Right lobe of liver (tissue), 4 donors: Measurements from ENCODE around the gene CERT1.

Source experiments
- CTCF ChIP-seq, 4 donors: fragments of 200-600 bp in 3 of 4; fragments of 450-650 bp in 1 of 4; IDR thresholded peaks; one replicate each; pipeline versions ENCODE4 v1.5.1 to v1.8.0; 2016 to 2022; ENCODE audit warnings: antibody characterized with exemption in 4 of 4, mild to moderate bottlenecking in 2 of 4
- POLR2A ChIP-seq: fragments of 450-650 bp; IDR thresholded peaks from one replicate; pipeline ENCODE4 v1.6.1; 2017; ENCODE audit warnings: antibody characterized with exemption, mild to moderate bottlenecking
- donor health status: DM: no; HTN: no; CAD: no.
- donor health status: DM: no; HTN: no; CAD: no.
- donor health status: DM: no; HTN: yes; CAD: no.

- no peak for TF ChIP-seq CTCF (IDR thresholded peaks at IDR 0.05)
- TF ChIP-seq POLR2A, result no peak
These were observed 50.9 kb downstream of the CERT1 start for GRCh38 chr5:75460532-75460931.
